HepG2 (cell line): ENCODE data around the gene CERS3. TPM values are rescaled to one million over a fixed set of nuclear protein-coding genes. Genes with fewer than 3 reads are reported as not detected.
A peak's percentile ranks its signal among the peaks of the same experiment; 100 is the strongest.

Experiments
- ARID5B ChIP-seq: IDR thresholded peaks from 2 replicates; pipeline ENCODE4 v1.4.0; 2020; ENCODE audit warnings: mild to moderate bottlenecking, missing genetic modification reagents
- CBX5 ChIP-seq: sonication (generic); formaldehyde crosslinking; IDR thresholded peaks from 2 replicates; pipeline ENCODE4 v1.4.0; 2020; ENCODE audit warnings: missing genetic modification reagents, borderline replicate concordance
- E2F1 ChIP-seq: sonication (generic); formaldehyde crosslinking; IDR thresholded peaks from 2 replicates; pipeline ENCODE4 v1.5.0; 2020; ENCODE audit warnings: missing genetic modification reagents
- HOXA3 ChIP-seq: sonication (generic); formaldehyde crosslinking; IDR thresholded peaks from 2 replicates; pipeline ENCODE4 v1.5.0; 2020; ENCODE audit warnings: missing genetic modification reagents
- ISL2 ChIP-seq: sonication (generic); formaldehyde crosslinking; IDR thresholded peaks from 2 replicates; pipeline ENCODE4 v1.5.0; 2020; ENCODE audit warnings: missing genetic modification reagents
- MAFG ChIP-seq: sonication (generic); formaldehyde crosslinking; IDR thresholded peaks from 2 replicates; pipeline ENCODE4 v1.5.1; 2020; ENCODE audit warnings: mild to moderate bottlenecking, missing genetic modification reagents
- PAF1 ChIP-seq: IDR thresholded peaks from 2 replicates; pipeline ENCODE4 v1.6.1; 2016; ENCODE audit warnings: missing genetic modification reagents, missing compliant biosample characterization
- RAD21 ChIP-seq: fragments of 450-650 bp; formaldehyde crosslinking; IDR thresholded peaks from 2 replicates; pipeline ENCODE4 v1.5.0; 2020; ENCODE audit warnings: mild to moderate bottlenecking
- RFXAP ChIP-seq: sonication (generic); formaldehyde crosslinking; IDR thresholded peaks from 2 replicates; pipeline ENCODE4 v1.4.0; 2020; ENCODE audit warnings: missing genetic modification reagents, borderline replicate concordance
- SAFB2 ChIP-seq: sonication (generic); formaldehyde crosslinking; IDR thresholded peaks from 2 replicates; pipeline ENCODE4 v1.5.1; 2020; ENCODE audit warnings: missing genetic modification reagents, low read depth, mild to moderate bottlenecking, borderline replicate concordance
- SMAD9 ChIP-seq: sonication (generic); formaldehyde crosslinking; IDR thresholded peaks from 2 replicates; pipeline ENCODE4 v1.5.1; 2020; ENCODE audit warnings: mild to moderate bottlenecking, missing genetic modification reagents
- ZFP1 ChIP-seq: IDR thresholded peaks from 2 replicates; pipeline ENCODE4 v1.6.1; 2016
- ZFP36 ChIP-seq: fragments of 150-350 bp; IDR thresholded peaks from 2 replicates; pipeline ENCODE4 v1.6.1; 2018; ENCODE audit warnings: borderline replicate concordance, low read length, low read depth; ENCODE audit not compliant: partially characterized antibody
- ZNF24 ChIP-seq: fragments of 450-650 bp; IDR thresholded peaks from 2 replicates; pipeline ENCODE4 v1.6.1; 2017; ENCODE audit warnings: antibody characterized with exemption, mild to moderate bottlenecking
- ZNF337 ChIP-seq: sonication (generic); formaldehyde crosslinking; IDR thresholded peaks from 2 replicates; pipeline ENCODE4 v1.5.1; 2020; ENCODE audit warnings: missing genetic modification reagents, low read depth, mild to moderate bottlenecking, borderline replicate concordance
- ZNF354B ChIP-seq: sonication (generic); formaldehyde crosslinking; IDR thresholded peaks from 2 replicates; pipeline ENCODE4 v1.8.0; 2022; ENCODE audit warnings: mild to moderate bottlenecking, missing genetic modification reagents
- ZNF367 ChIP-seq: sonication (generic); formaldehyde crosslinking; IDR thresholded peaks from 2 replicates; pipeline ENCODE4 v1.4.0; 2020; ENCODE audit warnings: missing genetic modification reagents, borderline replicate concordance
- ZNF383 ChIP-seq: sonication (generic); formaldehyde crosslinking; IDR thresholded peaks from 2 replicates; pipeline ENCODE4 v1.4.0; 2020; ENCODE audit warnings: missing genetic modification reagents, mild to moderate bottlenecking, borderline replicate concordance
- ZNF430 ChIP-seq: sonication (generic); formaldehyde crosslinking; IDR thresholded peaks from 2 replicates; pipeline ENCODE4 v1.9.0; 2021; ENCODE audit warnings: mild to moderate bottlenecking, missing genetic modification reagents
- ZNF510 ChIP-seq: sonication (generic); formaldehyde crosslinking; IDR thresholded peaks from 2 replicates; pipeline ENCODE4 v1.4.0; 2020; ENCODE audit warnings: low read depth, mild to moderate bottlenecking, missing genetic modification reagents
- ZNF644 ChIP-seq: IDR thresholded peaks from 2 replicates; pipeline ENCODE4 v1.6.1; 2016; ENCODE audit warnings: low read depth
- ZNF674 ChIP-seq: sonication (generic); formaldehyde crosslinking; IDR thresholded peaks from 2 replicates; pipeline ENCODE4 v1.5.0; 2020; ENCODE audit warnings: low read depth, mild to moderate bottlenecking, missing genetic modification reagents
- ZNF704 ChIP-seq: sonication (generic); formaldehyde crosslinking; IDR thresholded peaks from 2 replicates; pipeline ENCODE4 v1.8.1; 2023; ENCODE audit warnings: mild to moderate bottlenecking, inconsistent platforms, moderate library complexity, missing genetic modification reagents, borderline replicate concordance
- polyA plus RNA-seq, 8 experiments: library from polyadenylated mRNA; depleted of rRNA in 3 of 8; stranded (reverse) in 7 of 8; unstranded in 1 of 8; fragments of >200 nt; fragmentation: Illumina TruSeq in 4 of 8; extraction: Trizol in 4 of 8; gene quantifications; 2 replicates each; pipeline versions ENCODE4 v1.2.1 to v1.2.3, GENCODE V29; 2011 to 2016; ENCODE audit warnings: low read depth in 4 of 8, missing spikeins in 1 of 8, mixed read lengths in 1 of 8; ENCODE audit not compliant: insufficient read depth in 1 of 8
- total RNA-seq, 5 experiments: library from RNA; depleted of rRNA; stranded (reverse); fragments of >200 nt; fragmentation: Illumina TruSeq; extraction: Trizol; gene quantifications; 2 replicates each; pipeline ENCODE4 v1.2.3, GENCODE V29; 2016; ENCODE audit warnings: low read depth in 1 of 5

Gene CERS3
- total and polyA plus RNA-seq, 2 of the 13 experiments (the other 11 are each of a cell fraction or from before 2014, with no cell fraction given), result not detected

- TF ChIP-seq MAFG (CRISPR knock-in tag) (peak; percentile 99), CBX5 (CRISPR knock-in tag) (peak; percentile 83; the same call in 1 of the 2 replicates), SMAD9 (CRISPR knock-in tag) (no peak), SAFB2 (CRISPR knock-in tag) (no peak), RFXAP (CRISPR knock-in tag) (no peak), ISL2 (CRISPR knock-in tag) (no peak), ZNF383 (CRISPR knock-in tag) (no peak), ZNF644 (CRISPR knock-in tag) (peak; percentile 30; the same call in 1 of the 2 replicates), ARID5B (CRISPR knock-in tag) (peak; percentile 87), HOXA3 (CRISPR knock-in tag) (peak; percentile 23; the same call in 1 of the 2 replicates), ZFP1 (CRISPR knock-in tag) (no peak), ZNF674 (CRISPR knock-in tag) (no peak), ZNF24 (no peak), ZNF704 (CRISPR knock-in tag) (no peak), ZNF354B (CRISPR knock-in tag) (no peak), RAD21 (no peak; the same call in 1 of the 2 replicates), PAF1 (CRISPR knock-in tag) (no peak), ZNF510 (CRISPR knock-in tag) (no peak), E2F1 (CRISPR knock-in tag) (no peak), ZNF367 (no peak), ZFP36 (no peak), ZNF430 (CRISPR knock-in tag) (no peak), ZNF337 (0 out of 2 replicates have a peak, but pooled peaks have one; percentile 61)
Observed at GRCh38 chr15:100350434-100351226, 178.1 kb downstream of the CERS3 start (continued).
